Measurements from ENCODE around the gene HID1. TPM values are rescaled to one million over a fixed set of nuclear protein-coding genes. Genes with fewer than 3 reads are reported as not detected.
A peak's percentile ranks its signal among the peaks of the same experiment; 100 is the strongest.
"Not testable (repeated sequence)": the region's sequence is repeated elsewhere in the genome, so short reads cannot be mapped to it uniquely, and the experiment has no call there.

HID1 gene
- total and polyA plus RNA-seq, 2 donors from 2014 or later = 13.6 to 32.6 TPM

DNA sequence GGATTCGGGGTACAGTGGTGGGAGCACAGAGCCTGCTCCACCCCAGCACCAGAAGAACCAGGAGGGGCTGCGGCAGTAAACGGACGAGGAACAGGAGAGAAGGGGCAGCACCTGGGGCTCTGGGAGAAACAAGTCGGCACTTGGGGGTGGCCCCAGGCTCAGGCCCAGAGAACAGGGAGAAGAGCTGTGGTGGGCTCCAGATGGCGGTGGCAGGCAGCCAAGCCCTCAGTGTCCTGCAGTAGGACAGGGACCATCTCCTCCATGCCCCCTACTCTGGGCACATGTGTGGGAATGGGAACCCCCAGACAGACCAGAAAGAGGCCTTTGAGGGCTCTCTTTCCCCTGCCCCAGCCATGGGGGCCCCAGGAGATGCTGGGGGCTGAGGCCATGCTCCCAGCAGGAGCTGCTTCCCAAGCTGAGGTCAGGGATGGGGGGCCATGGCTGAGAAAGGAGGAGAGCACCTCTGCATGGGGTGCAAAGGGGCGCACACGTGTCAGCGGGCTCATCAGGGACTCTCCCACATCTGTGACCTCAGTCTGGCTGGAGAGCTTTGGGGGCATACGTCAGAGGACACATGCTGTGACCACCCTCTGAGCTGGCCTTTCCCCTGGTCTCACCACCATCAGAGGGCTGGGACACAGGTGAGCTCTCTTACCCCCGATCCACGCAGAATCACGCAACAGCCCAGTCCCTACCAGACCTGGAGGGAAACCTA is 56.3 kb downstream of the HID1 start:
- no peaks in the 10 kb centered on the region for H3K36me3 ChIP-seq (ENCODE audit: control insufficient read depth in 2 of 3, insufficient read depth in 3 of 3, low read length in 3 of 3)
- no peaks in the 10 kb centered on the region for H3K9me3 ChIP-seq (ENCODE audit: control insufficient read depth in 2 of 3, insufficient read depth in 1 of 3, low read length in 3 of 3)
- no peak for FAIRE-seq
- peaks cover 0 to 2% (median 0%) of the 10 kb centered on the region in 3 donors for H3K4me1 ChIP-seq (ENCODE audit: control insufficient read depth in 2 of 3, insufficient read depth in 2 of 3, low read depth in 1 of 3, low read length in 3 of 3)
- H3K9ac ChIP-seq (ENCODE audit: low read length in 3 of 3) = no peak overlapping the region
- H3K4me3 ChIP-seq (ENCODE audit: low read length in 3 of 3) = no peak overlapping the region
- no peaks in the 10 kb centered on the region for H3K27me3 ChIP-seq (ENCODE audit: control insufficient read depth, insufficient read depth, low read length)
- H3K27ac ChIP-seq (ENCODE audit: low read depth in 2 of 2, low read length in 2 of 2) = no peak overlapping the region
- TF ChIP-seq, protein P1, sequence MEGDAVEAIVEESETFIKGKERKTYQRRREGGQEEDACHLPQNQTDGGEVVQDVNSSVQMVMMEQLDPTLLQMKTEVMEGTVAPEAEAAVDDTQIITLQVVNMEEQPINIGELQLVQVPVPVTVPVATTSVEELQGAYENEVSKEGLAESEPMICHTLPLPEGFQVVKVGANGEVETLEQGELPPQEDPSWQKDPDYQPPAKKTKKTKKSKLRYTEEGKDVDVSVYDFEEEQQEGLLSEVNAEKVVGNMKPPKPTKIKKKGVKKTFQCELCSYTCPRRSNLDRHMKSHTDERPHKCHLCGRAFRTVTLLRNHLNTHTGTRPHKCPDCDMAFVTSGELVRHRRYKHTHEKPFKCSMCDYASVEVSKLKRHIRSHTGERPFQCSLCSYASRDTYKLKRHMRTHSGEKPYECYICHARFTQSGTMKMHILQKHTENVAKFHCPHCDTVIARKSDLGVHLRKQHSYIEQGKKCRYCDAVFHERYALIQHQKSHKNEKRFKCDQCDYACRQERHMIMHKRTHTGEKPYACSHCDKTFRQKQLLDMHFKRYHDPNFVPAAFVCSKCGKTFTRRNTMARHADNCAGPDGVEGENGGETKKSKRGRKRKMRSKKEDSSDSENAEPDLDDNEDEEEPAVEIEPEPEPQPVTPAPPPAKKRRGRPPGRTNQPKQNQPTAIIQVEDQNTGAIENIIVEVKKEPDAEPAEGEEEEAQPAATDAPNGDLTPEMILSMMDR (IDR thresholded peaks at IDR 0.05; ENCODE audit: borderline replicate concordance, extremely low read depth, insufficient read depth) = no peak
- DNase-seq = peak in 1 of 5 donors; percentile 41
- intact Hi-C loops (cut with DNase I) = no loop called here

DNA sequence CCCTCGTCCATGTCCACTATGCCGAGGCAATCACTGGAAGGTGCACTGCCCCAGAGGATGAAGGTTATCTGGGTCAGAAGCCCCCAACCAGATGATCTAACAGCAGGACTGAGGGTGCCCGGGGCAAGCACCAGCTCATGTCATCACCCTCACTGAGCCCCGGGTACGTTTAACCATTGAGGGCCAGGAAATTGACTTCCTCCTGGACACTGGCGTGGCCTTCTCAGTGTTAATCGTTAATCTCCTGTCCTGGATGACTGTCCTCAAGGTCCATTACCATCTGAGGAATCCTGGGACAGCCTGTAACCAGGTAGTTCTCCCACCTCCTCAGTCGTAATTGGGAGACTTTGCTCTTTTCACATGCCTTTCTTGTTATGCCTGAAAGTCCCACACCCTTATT is 61.1 kb downstream of the HID1 start:
- H3K4me1 ChIP-seq (ENCODE audit: control insufficient read depth in 2 of 3, insufficient read depth in 2 of 3, low read depth in 1 of 3, low read length in 3 of 3); H3K27me3 ChIP-seq (ENCODE audit: control insufficient read depth, insufficient read depth, low read length); H3K36me3 ChIP-seq (ENCODE audit: control insufficient read depth in 2 of 3, insufficient read depth in 3 of 3, low read length in 3 of 3); intact Hi-C loops (cut with DNase I); H3K27ac ChIP-seq (ENCODE audit: low read depth in 2 of 2, low read length in 2 of 2); DNase-seq; H3K9me3 ChIP-seq (ENCODE audit: control insufficient read depth in 2 of 3, insufficient read depth in 1 of 3, low read length in 3 of 3); H3K4me3 ChIP-seq (ENCODE audit: low read length in 3 of 3); FAIRE-seq; H3K9ac ChIP-seq (ENCODE audit: low read length in 3 of 3): not testable (repeated sequence)

- intact Hi-C loops (cut with DNase I); H3K36me3 ChIP-seq (ENCODE audit: control insufficient read depth in 2 of 3, insufficient read depth in 3 of 3, low read length in 3 of 3); H3K4me3 ChIP-seq (ENCODE audit: low read length in 3 of 3); H3K27ac ChIP-seq (ENCODE audit: low read depth in 2 of 2, low read length in 2 of 2); H3K9ac ChIP-seq (ENCODE audit: low read length in 3 of 3); DNase-seq; H3K27me3 ChIP-seq (ENCODE audit: control insufficient read depth, insufficient read depth, low read length); FAIRE-seq; H3K4me1 ChIP-seq (ENCODE audit: control insufficient read depth in 2 of 3, insufficient read depth in 2 of 3, low read depth in 1 of 3, low read length in 3 of 3); H3K9me3 ChIP-seq (ENCODE audit: control insufficient read depth in 2 of 3, insufficient read depth in 1 of 3, low read length in 3 of 3): not testable (repeated sequence)
Observed at GRCh38 chr17:74909097-74909496, 63.5 kb downstream of the HID1 start.

- no peaks in the 10 kb centered on the region for H3K4me1 ChIP-seq (ENCODE audit: control insufficient read depth in 2 of 3, insufficient read depth in 2 of 3, low read depth in 1 of 3, low read length in 3 of 3)
- intact Hi-C loops (cut with DNase I) = no loop called here
- FAIRE-seq = no peak
- TF ChIP-seq, protein P1 (IDR thresholded peaks at IDR 0.05; ENCODE audit: borderline replicate concordance, extremely low read depth, insufficient read depth) = no peak
- no peaks in the 10 kb centered on the region for H3K36me3 ChIP-seq (ENCODE audit: control insufficient read depth in 2 of 3, insufficient read depth in 3 of 3, low read length in 3 of 3)
- no peaks in the 10 kb centered on the region for H3K27me3 ChIP-seq (ENCODE audit: control insufficient read depth, insufficient read depth, low read length)
- no peaks in the 10 kb centered on the region for H3K9me3 ChIP-seq (ENCODE audit: control insufficient read depth in 2 of 3, insufficient read depth in 1 of 3, low read length in 3 of 3)
- no peak for DNase-seq
- no peak overlapping the region for H3K27ac ChIP-seq (ENCODE audit: low read depth in 2 of 2, low read length in 2 of 2)
- no peak overlapping the region for H3K4me3 ChIP-seq (ENCODE audit: low read length in 3 of 3)
- no peak overlapping the region for H3K9ac ChIP-seq (ENCODE audit: low read length in 3 of 3)
Observed at GRCh38 chr17:74907012-74907411, 65.5 kb downstream of the HID1 start.

GRCh38 chr17:74906214-74906793 is 66.3 kb downstream of the HID1 start:
- H3K4me1 ChIP-seq (ENCODE audit: control insufficient read depth in 2 of 3, insufficient read depth in 2 of 3, low read depth in 1 of 3, low read length in 3 of 3); H3K4me3 ChIP-seq (ENCODE audit: low read length in 3 of 3); H3K9me3 ChIP-seq (ENCODE audit: control insufficient read depth in 2 of 3, insufficient read depth in 1 of 3, low read length in 3 of 3); H3K9ac ChIP-seq (ENCODE audit: low read length in 3 of 3); FAIRE-seq; DNase-seq; H3K27ac ChIP-seq (ENCODE audit: low read depth in 2 of 2, low read length in 2 of 2); H3K36me3 ChIP-seq (ENCODE audit: control insufficient read depth in 2 of 3, insufficient read depth in 3 of 3, low read length in 3 of 3); H3K27me3 ChIP-seq (ENCODE audit: control insufficient read depth, insufficient read depth, low read length); intact Hi-C loops (cut with DNase I): not testable (repeated sequence)

Data from kidney (tissue), 14 donors.